ENCODE data around the gene HNRNPAB.

Gene HNRNPAB

GRCh38 chr5:178222292-178222691 is 18.0 kb downstream of the HNRNPAB start:
- H3K4me3 ChIP-seq (ENCODE audit: low read depth, low read length), result no peak overlapping the region
- ChIA-PET CTCF (no interaction called here), POLR2A (no interaction called here)
- no peak for DNase-seq (ENCODE audit: low read depth, low spot score)
- no peak for TF ChIP-seq CTCF (IDR thresholded peaks at IDR 0.05; ENCODE audit: insufficient read depth, low read length, missing control alignments)

GRCh38 chr5:178223196-178223773 is 19.0 kb downstream of the HNRNPAB start:
- ChIA-PET POLR2A (no interaction called here), CTCF (no interaction called here)
- DNase-seq (ENCODE audit: low read depth, low spot score), result no peak
- no peak for TF ChIP-seq CTCF (IDR thresholded peaks at IDR 0.05; ENCODE audit: insufficient read depth, low read length, missing control alignments)
- no peak overlapping the region for H3K4me3 ChIP-seq (ENCODE audit: low read depth, low read length)

- H3K4me3 ChIP-seq (ENCODE audit: low read depth, low read length), result no peak overlapping the region
- ChIA-PET CTCF (no interaction called here), POLR2A (no interaction called here)
- DNase-seq (ENCODE audit: low read depth, low spot score), result no peak
- no peak for TF ChIP-seq CTCF (IDR thresholded peaks at IDR 0.05; ENCODE audit: insufficient read depth, low read length, missing control alignments)
These were observed 19.5 kb downstream of the HNRNPAB start for GRCh38 chr5:178223828-178224335.

GRCh38 chr5:178224403-178224802 is 20.1 kb downstream of the HNRNPAB start:
- TF ChIP-seq CTCF (IDR thresholded peaks at IDR 0.05; ENCODE audit: insufficient read depth, low read length, missing control alignments), result no peak
- ChIA-PET CTCF (interaction anchor here (1.1 kb wide), 1 partner anchor 11 kb away, joined by 3 read pairs; no protein-coding TSS in a partner anchor), POLR2A (no interaction called here)
- no peak overlapping the region for H3K4me3 ChIP-seq (ENCODE audit: low read depth, low read length)
- DNase-seq (ENCODE audit: low read depth, low spot score), result no peak

- ChIA-PET POLR2A (no interaction called here), CTCF (interaction anchor here (1.1 kb wide), 1 partner anchor 10 kb away, joined by 3 read pairs; no protein-coding TSS in a partner anchor)
- TF ChIP-seq CTCF (IDR thresholded peaks at IDR 0.05; ENCODE audit: insufficient read depth, low read length, missing control alignments), result no peak
- DNase-seq (ENCODE audit: low read depth, low spot score), result no peak
- H3K4me3 ChIP-seq (ENCODE audit: low read depth, low read length), result no peak overlapping the region
These were observed 20.8 kb downstream of the HNRNPAB start for GRCh38 chr5:178225174-178225573.

GRCh38 chr5:178227138-178227659 is 22.9 kb downstream of the HNRNPAB start:
- CTCF ChIA-PET, result interaction anchor here (1.8 kb wide), 1 partner anchor 11 kb away, joined by 4 read pairs; no protein-coding TSS in a partner anchor
- no peak overlapping the region for H3K4me3 ChIP-seq (ENCODE audit: low read depth, low read length)
- no peak for TF ChIP-seq CTCF (IDR thresholded peaks at IDR 0.05; ENCODE audit: insufficient read depth, low read length, missing control alignments)
- DNase-seq (ENCODE audit: low read depth, low spot score), result no peak
- POLR2A ChIA-PET, result interaction anchor here (0.9 kb wide), 1 partner anchor 9 kb away, joined by 3 read pairs; no protein-coding TSS in a partner anchor

All from AG04449 (cell line).